ENCODE data around the gene COL6A1. TPM values are rescaled to one million over a fixed set of nuclear protein-coding genes. Genes with fewer than 3 reads are reported as not detected.

Gene COL6A1
- total and polyA plus RNA-seq, 2 of the 13 experiments (the other 11 are each of a cell fraction or from before 2014, with no cell fraction given): 3.1 to 4.8 TPM

DNA sequence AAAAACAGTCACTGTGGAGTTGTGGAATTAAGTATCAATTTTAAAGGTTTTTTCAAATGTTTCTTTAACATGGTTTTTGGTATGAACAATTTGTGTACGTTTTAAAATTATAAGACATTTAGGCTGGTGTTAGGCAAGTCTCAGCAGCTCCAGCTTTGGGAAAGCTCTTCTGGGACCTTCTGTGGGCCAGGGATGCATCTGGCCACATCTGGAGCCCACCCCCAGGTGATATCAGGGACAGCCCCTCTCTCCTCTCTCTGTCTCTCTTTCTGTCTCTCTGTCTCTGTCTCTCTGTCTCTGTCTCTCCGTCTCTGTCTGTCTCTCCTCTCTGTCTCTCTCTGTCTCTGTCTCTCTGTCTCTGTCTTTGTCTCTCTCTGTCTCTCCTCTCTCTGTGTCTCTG is 1.3 kb upstream of the COL6A1 start:
- no peak overlapping the region for H3K9ac ChIP-seq (ENCODE audit: insufficient read depth, low read depth, low read length)

More for the DNA sequence above, 1.3 kb upstream of the COL6A1 start:
- intact Hi-C loops (cut with micrococcal nuclease; ENCODE audit: unreplicated experiment) (no loop called here), in situ Hi-C loops (cut with HindIII; ENCODE audit: extremely low pct_ligation_motif_present, low pct_unique_long_range_greater_than_20kb) (no loop called here)
- FAIRE-seq (no peak), DNase-seq (ENCODE audit: low spot score) (no peak), ATAC-seq (no peak)
- Histone ChIP-seq H4K20me1 (ENCODE audit: insufficient read depth, low read length) (no peaks in the 10 kb centered on the region), H3K4me3 (replicated peaks in 1 of 3; ENCODE audit: insufficient read depth in 1 of 3, low read depth in 2 of 3, low read length in 3 of 3) (no peak overlapping the region), H2AFZ (ENCODE audit: low read length) (no peak overlapping the region), H3K4me2 (ENCODE audit: low read depth, low read length) (no peak overlapping the region), H3K79me2 (ENCODE audit: insufficient read depth, low read length) (no peaks in the 10 kb centered on the region), H3K27ac (ENCODE audit: extremely low read length, insufficient read depth, low read length) (no peak overlapping the region), H3K9me3 (ENCODE audit: low read length) (no peaks in the 10 kb centered on the region), H3K36me3 (replicated peaks in 1 of 2; ENCODE audit: control insufficient read depth in 1 of 2, insufficient read depth in 2 of 2, low read length in 2 of 2) (no peaks in the 10 kb centered on the region), H3K4me1 (ENCODE audit: insufficient read depth, low read length) (peaks cover 17% of the 10 kb centered on the region), H3K27me3 (ENCODE audit: control insufficient read depth in 1 of 2, insufficient read depth in 2 of 2, low read length in 2 of 2) (peaks cover 3 to 37% of the 10 kb centered on the region in 2 experiments; a peak in 4 of 5 replicates)
- ChIA-PET CTCF (ENCODE audit: low intra/inter-chr PET ratio, low total read pairs) (no interaction called here), POLR2A (no interaction called here)
- TF ChIP-seq ZFP62 (CRISPR knock-in tag; IDR thresholded peaks at IDR 0.05): no peak
- no peak for TF ChIP-seq JUN (CRISPR knock-in tag; IDR thresholded peaks at IDR 0.05)
- TF ChIP-seq, protein P1, sequence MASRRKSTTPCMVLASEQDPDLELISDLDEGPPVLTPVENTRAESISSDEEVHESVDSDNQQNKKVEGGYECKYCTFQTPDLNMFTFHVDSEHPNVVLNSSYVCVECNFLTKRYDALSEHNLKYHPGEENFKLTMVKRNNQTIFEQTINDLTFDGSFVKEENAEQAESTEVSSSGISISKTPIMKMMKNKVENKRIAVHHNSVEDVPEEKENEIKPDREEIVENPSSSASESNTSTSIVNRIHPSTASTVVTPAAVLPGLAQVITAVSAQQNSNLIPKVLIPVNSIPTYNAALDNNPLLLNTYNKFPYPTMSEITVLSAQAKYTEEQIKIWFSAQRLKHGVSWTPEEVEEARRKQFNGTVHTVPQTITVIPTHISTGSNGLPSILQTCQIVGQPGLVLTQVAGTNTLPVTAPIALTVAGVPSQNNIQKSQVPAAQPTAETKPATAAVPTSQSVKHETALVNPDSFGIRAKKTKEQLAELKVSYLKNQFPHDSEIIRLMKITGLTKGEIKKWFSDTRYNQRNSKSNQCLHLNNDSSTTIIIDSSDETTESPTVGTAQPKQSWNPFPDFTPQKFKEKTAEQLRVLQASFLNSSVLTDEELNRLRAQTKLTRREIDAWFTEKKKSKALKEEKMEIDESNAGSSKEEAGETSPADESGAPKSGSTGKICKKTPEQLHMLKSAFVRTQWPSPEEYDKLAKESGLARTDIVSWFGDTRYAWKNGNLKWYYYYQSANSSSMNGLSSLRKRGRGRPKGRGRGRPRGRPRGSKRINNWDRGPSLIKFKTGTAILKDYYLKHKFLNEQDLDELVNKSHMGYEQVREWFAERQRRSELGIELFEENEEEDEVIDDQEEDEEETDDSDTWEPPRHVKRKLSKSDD (CRISPR knock-in tag; IDR thresholded peaks at IDR 0.05; ENCODE audit: low read depth): no peak
- TF ChIP-seq TBL1XR1 (IDR thresholded peaks at IDR 0.05; ENCODE audit: borderline replicate concordance, low read length, partially characterized antibody): no peak
- TF ChIP-seq NFYC (CRISPR knock-in tag; IDR thresholded peaks at IDR 0.05): no peak
- TF ChIP-seq MATR3 (CRISPR knock-in tag; IDR thresholded peaks at IDR 0.05): no peak
- TF ChIP-seq ZNF567 (CRISPR knock-in tag; IDR thresholded peaks at IDR 0.05; ENCODE audit: borderline replicate concordance): no peak
- no peak for TF ChIP-seq BRD4 (CRISPR knock-in tag; IDR thresholded peaks at IDR 0.05)
- TF ChIP-seq, protein P2, sequence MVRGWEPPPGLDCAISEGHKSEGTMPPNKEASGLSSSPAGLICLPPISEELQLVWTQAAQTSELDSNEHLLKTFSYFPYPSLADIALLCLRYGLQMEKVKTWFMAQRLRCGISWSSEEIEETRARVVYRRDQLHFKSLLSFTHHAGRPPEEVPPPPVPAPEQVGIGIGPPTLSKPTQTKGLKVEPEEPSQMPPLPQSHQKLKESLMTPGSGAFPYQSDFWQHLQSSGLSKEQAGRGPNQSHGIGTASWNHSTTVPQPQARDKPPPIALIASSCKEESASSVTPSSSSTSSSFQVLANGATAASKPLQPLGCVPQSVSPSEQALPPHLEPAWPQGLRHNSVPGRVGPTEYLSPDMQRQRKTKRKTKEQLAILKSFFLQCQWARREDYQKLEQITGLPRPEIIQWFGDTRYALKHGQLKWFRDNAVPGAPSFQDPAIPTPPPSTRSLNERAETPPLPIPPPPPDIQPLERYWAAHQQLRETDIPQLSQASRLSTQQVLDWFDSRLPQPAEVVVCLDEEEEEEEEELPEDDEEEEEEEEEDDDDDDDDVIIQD (CRISPR knock-in tag; IDR thresholded peaks at IDR 0.05; ENCODE audit: low read depth): no peak
- TF ChIP-seq SNAI1 (CRISPR knock-in tag; IDR thresholded peaks at IDR 0.05; ENCODE audit: borderline replicate concordance): no peak
- WGBS (ENCODE audit: low lambda C conversion rate): 40% methylated on average over 2 of the region's 2 CpGs
- no TSS peak for BruUV-seq (replicated peaks)

Data from HepG2 (cell line).